HEK293 (cell line): ENCODE results near the gene ATP13A3.
A peak's percentile ranks its signal among the peaks of the same experiment; 100 is the strongest.

Source experiments
- CTCF ChIA-PET: fragments of 350-600 bp; formaldehyde crosslinking; extraction: SDS; loops from one replicate; lab custom pipeline; 2021; ENCODE audit warnings: antibody characterized with exemption; lab: Yijun Ruan, JAX
- POLR2A ChIA-PET: fragments of 300-600 bp; formaldehyde crosslinking; extraction: SDS; loops from one replicate; lab custom pipeline; 2020; ENCODE audit warnings: antibody characterized with exemption, inconsistent platforms; lab: Yijun Ruan, JAX
- H3K27ac ChIP-seq: fragments of 200-500 bp; sonication (Bioruptor generic); 2 replicates; pipeline ENCODE4 v1.5.1; 2014; ENCODE audit warnings: low read depth, low read length, control low read depth, inconsistent platforms; ENCODE audit errors: extremely low read depth
- H3K36me3 ChIP-seq, 2 experiments: fragments of 200-500 bp in 1 of 2; sonication (Bioruptor generic) in 1 of 2; 1 replicate in 1 of 2; 2 replicates in 1 of 2; pipeline ENCODE4 v1.5.1; 2014 to 2017; ENCODE audit warnings: inconsistent platforms in 2 of 2, low read length in 2 of 2; ENCODE audit not compliant: control insufficient read depth in 2 of 2, insufficient read depth in 1 of 2
- H3K4me1 ChIP-seq: fragments of 200-500 bp; sonication (Bioruptor generic); 2 replicates; pipeline ENCODE4 v1.5.1; 2014; ENCODE audit warnings: mild to moderate bottlenecking, low read length, inconsistent platforms; ENCODE audit not compliant: control insufficient read depth, insufficient read depth
- H3K4me3 ChIP-seq: 2 replicates; pipeline ENCODE4 v1.5.1; 2011; ENCODE audit warnings: low read depth, mild to moderate bottlenecking, control low read depth, low read length, moderate library complexity
- H3K9me3 ChIP-seq: fragments of 200-500 bp; sonication (Bioruptor generic); 2 replicates; pipeline ENCODE4 v1.5.1; 2014; ENCODE audit warnings: low read depth, low read length, inconsistent platforms; ENCODE audit not compliant: control insufficient read depth, insufficient read depth
- BCL11B ChIP-seq: fragments of 450-650 bp; formaldehyde crosslinking; IDR thresholded peaks from 2 replicates; pipeline ENCODE4 v1.5.1; 2016; ENCODE audit warnings: low read depth, missing biosample characterization, missing genetic modification characterization
- FEZF1 ChIP-seq: fragments of 450-650 bp; formaldehyde crosslinking; IDR thresholded peaks from 2 replicates; pipeline ENCODE4 v1.5.1; 2016; ENCODE audit warnings: missing biosample characterization, missing genetic modification characterization
- GLIS1 ChIP-seq: fragments of 450-650 bp; formaldehyde crosslinking; IDR thresholded peaks from 2 replicates; pipeline ENCODE4 v1.5.1; 2016; ENCODE audit warnings: missing biosample characterization, missing genetic modification characterization
- KLF7 ChIP-seq: fragments of 450-650 bp; formaldehyde crosslinking; IDR thresholded peaks from 2 replicates; pipeline ENCODE4 v1.5.1; 2016; ENCODE audit warnings: missing biosample characterization, missing genetic modification characterization, borderline replicate concordance
- OSR2 ChIP-seq: fragments of 450-650 bp; formaldehyde crosslinking; IDR thresholded peaks from 2 replicates; pipeline ENCODE4 v1.5.1; 2016; ENCODE audit warnings: missing biosample characterization, missing genetic modification characterization
- SCRT1 ChIP-seq: fragments of 450-650 bp; formaldehyde crosslinking; IDR thresholded peaks from 2 replicates; pipeline ENCODE4 v1.5.1; 2016; ENCODE audit warnings: missing biosample characterization, missing genetic modification characterization, borderline replicate concordance
- SCRT2 ChIP-seq: fragments of 450-650 bp; formaldehyde crosslinking; IDR thresholded peaks from 2 replicates; pipeline ENCODE4 v1.5.1; 2016; ENCODE audit warnings: missing biosample characterization, missing genetic modification characterization
- SETDB1 ChIP-seq: IDR thresholded peaks from one replicate; pipeline ENCODE4 v1.6.1; 2017; ENCODE audit warnings: mild to moderate bottlenecking, low read length, moderate library complexity, mixed read lengths; ENCODE audit not compliant: insufficient read length
- SP7 ChIP-seq: fragments of 450-650 bp; formaldehyde crosslinking; IDR thresholded peaks from 2 replicates; pipeline ENCODE4 v1.5.1; 2016; ENCODE audit warnings: missing biosample characterization, missing genetic modification characterization
- ZBTB8A ChIP-seq: fragments of 450-650 bp; formaldehyde crosslinking; IDR thresholded peaks from 2 replicates; pipeline ENCODE4 v1.5.1; 2016; ENCODE audit warnings: missing biosample characterization, missing genetic modification characterization
- ZEB2 ChIP-seq: fragments of 450-650 bp; formaldehyde crosslinking; IDR thresholded peaks from 2 replicates; pipeline ENCODE4 v1.5.1; 2016; ENCODE audit warnings: missing biosample characterization, missing genetic modification characterization
- ZNF211 ChIP-seq: fragments of 450-650 bp; formaldehyde crosslinking; IDR thresholded peaks from 2 replicates; pipeline ENCODE4 v1.5.1; 2016; ENCODE audit warnings: low read depth, missing biosample characterization, missing genetic modification characterization
- ZNF214 ChIP-seq: fragments of 450-650 bp; formaldehyde crosslinking; IDR thresholded peaks from 2 replicates; pipeline ENCODE4 v1.5.1; 2017; ENCODE audit warnings: missing biosample characterization, mild to moderate bottlenecking, missing genetic modification characterization, borderline replicate concordance
- ZNF23 ChIP-seq: fragments of 450-650 bp; formaldehyde crosslinking; IDR thresholded peaks from 2 replicates; pipeline ENCODE4 v1.5.1; 2016; ENCODE audit warnings: missing biosample characterization, missing genetic modification characterization, borderline replicate concordance
- ZNF76 ChIP-seq: fragments of 450-650 bp; formaldehyde crosslinking; IDR thresholded peaks from 2 replicates; pipeline ENCODE4; 2016; ENCODE audit warnings: low read depth, missing biosample characterization, missing genetic modification characterization, borderline replicate concordance
- TF ChIP-seq, protein P1 (sequence below): fragments of 450-650 bp; formaldehyde crosslinking; IDR thresholded peaks from 2 replicates; pipeline ENCODE4 v1.5.1; 2017; ENCODE audit warnings: missing biosample characterization, missing genetic modification characterization
- TF ChIP-seq, protein P2 (sequence below): fragments of 450-650 bp; formaldehyde crosslinking; IDR thresholded peaks from 2 replicates; pipeline ENCODE4 v1.5.1; 2016; ENCODE audit warnings: missing biosample characterization, missing genetic modification characterization
- TF ChIP-seq, protein P3 (sequence below): fragments of 450-650 bp; IDR thresholded peaks from 2 replicates; pipeline ENCODE4 v1.5.1; 2018; ENCODE audit warnings: missing biosample characterization, mild to moderate bottlenecking, missing genetic modification characterization
- TF ChIP-seq, protein P4 (sequence below): fragments of 450-650 bp; formaldehyde crosslinking; conservative IDR thresholded peaks from 2 replicates; pipeline ENCODE4 v1.5.1; 2016; ENCODE audit warnings: low read depth, missing biosample characterization, missing genetic modification characterization

The ATP13A3 gene

DNA sequence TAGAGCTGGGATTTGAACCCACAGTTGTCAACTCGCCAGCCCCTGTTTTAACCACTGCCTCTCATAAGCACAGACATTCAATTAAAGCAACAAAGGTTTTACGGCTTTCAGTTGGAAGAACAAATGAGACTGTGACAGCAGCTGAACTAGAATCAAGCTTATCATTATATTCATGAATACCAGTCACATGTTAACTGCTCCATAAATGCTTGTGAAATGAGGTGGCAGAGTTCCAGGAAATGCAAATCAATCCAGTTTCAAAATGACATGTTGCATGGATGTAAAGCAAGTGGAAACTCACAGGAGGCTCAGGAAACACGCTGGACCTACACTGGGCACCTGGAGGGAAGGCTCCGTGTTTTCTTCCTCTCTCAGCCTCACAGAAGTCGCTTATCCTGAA is 91.6 kb downstream of the ATP13A3 start:
- no peaks in the 10 kb centered on the region for H3K36me3 ChIP-seq
- POLR2A ChIA-PET: no interaction called here
- no peaks in the 10 kb centered on the region for H3K9me3 ChIP-seq
- H3K4me1 ChIP-seq: no peaks in the 10 kb centered on the region
- TF ChIP-seq, protein P1, sequence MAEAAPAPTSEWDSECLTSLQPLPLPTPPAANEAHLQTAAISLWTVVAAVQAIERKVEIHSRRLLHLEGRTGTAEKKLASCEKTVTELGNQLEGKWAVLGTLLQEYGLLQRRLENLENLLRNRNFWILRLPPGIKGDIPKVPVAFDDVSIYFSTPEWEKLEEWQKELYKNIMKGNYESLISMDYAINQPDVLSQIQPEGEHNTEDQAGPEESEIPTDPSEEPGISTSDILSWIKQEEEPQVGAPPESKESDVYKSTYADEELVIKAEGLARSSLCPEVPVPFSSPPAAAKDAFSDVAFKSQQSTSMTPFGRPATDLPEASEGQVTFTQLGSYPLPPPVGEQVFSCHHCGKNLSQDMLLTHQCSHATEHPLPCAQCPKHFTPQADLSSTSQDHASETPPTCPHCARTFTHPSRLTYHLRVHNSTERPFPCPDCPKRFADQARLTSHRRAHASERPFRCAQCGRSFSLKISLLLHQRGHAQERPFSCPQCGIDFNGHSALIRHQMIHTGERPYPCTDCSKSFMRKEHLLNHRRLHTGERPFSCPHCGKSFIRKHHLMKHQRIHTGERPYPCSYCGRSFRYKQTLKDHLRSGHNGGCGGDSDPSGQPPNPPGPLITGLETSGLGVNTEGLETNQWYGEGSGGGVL (tag by site-specific recombination): no peak
- TF ChIP-seq ZNF23 (no peak), ZBTB8A (tag by site-specific recombination) (0 out of 2 replicates have a peak, but pooled peaks have one; percentile 20), SP7 (peak; percentile 95), SCRT2 (tag by site-specific recombination) (peak; percentile 81), KLF7 (no peak), FEZF1 (tag by site-specific recombination) (0 out of 2 replicates have a peak, but pooled peaks have one; percentile 25), ZNF76 (tag by site-specific recombination) (no peak), OSR2 (peak; percentile 74; the same call in 1 of the 2 replicates), GLIS1 (tag by site-specific recombination) (no peak), ZEB2 (peak; percentile 22; the same call in 1 of the 2 replicates), ZNF211 (tag by site-specific recombination) (no peak), SCRT1 (0 out of 2 replicates have a peak, but pooled peaks have one; percentile 50), ZNF214 (no peak), BCL11B (tag by site-specific recombination) (0 out of 2 replicates have a peak, but pooled peaks have one; percentile 24), SETDB1 (no peak)
- TF ChIP-seq, protein P2, sequence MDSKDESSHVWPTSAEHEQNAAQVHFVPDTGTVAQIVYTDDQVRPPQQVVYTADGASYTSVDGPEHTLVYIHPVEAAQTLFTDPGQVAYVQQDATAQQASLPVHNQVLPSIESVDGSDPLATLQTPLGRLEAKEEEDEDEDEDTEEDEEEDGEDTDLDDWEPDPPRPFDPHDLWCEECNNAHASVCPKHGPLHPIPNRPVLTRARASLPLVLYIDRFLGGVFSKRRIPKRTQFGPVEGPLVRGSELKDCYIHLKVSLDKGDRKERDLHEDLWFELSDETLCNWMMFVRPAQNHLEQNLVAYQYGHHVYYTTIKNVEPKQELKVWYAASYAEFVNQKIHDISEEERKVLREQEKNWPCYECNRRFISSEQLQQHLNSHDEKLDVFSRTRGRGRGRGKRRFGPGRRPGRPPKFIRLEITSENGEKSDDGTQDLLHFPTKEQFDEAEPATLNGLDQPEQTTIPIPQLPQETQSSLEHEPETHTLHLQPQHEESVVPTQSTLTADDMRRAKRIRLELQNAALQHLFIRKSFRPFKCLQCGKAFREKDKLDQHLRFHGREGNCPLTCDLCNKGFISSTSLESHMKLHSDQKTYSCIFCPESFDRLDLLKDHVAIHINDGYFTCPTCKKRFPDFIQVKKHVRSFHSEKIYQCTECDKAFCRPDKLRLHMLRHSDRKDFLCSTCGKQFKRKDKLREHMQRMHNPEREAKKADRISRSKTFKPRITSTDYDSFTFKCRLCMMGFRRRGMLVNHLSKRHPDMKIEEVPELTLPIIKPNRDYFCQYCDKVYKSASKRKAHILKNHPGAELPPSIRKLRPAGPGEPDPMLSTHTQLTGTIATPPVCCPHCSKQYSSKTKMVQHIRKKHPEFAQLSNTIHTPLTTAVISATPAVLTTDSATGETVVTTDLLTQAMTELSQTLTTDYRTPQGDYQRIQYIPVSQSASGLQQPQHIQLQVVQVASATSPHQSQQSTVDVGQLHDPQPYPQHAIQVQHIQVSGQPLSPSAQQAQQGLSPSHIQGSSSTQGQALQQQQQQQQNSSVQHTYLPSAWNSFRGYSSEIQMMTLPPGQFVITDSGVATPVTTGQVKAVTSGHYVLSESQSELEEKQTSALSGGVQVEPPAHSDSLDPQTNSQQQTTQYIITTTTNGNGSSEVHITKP (tag by site-specific recombination): no peak
- TF ChIP-seq, protein P3, sequence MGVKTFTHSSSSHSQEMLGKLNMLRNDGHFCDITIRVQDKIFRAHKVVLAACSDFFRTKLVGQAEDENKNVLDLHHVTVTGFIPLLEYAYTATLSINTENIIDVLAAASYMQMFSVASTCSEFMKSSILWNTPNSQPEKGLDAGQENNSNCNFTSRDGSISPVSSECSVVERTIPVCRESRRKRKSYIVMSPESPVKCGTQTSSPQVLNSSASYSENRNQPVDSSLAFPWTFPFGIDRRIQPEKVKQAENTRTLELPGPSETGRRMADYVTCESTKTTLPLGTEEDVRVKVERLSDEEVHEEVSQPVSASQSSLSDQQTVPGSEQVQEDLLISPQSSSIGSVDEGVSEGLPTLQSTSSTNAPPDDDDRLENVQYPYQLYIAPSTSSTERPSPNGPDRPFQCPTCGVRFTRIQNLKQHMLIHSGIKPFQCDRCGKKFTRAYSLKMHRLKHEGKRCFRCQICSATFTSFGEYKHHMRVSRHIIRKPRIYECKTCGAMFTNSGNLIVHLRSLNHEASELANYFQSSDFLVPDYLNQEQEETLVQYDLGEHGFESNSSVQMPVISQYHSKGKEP (tag by site-specific recombination): peak; percentile 54; the same call in 1 of the 2 replicates
- TF ChIP-seq, protein P4, sequence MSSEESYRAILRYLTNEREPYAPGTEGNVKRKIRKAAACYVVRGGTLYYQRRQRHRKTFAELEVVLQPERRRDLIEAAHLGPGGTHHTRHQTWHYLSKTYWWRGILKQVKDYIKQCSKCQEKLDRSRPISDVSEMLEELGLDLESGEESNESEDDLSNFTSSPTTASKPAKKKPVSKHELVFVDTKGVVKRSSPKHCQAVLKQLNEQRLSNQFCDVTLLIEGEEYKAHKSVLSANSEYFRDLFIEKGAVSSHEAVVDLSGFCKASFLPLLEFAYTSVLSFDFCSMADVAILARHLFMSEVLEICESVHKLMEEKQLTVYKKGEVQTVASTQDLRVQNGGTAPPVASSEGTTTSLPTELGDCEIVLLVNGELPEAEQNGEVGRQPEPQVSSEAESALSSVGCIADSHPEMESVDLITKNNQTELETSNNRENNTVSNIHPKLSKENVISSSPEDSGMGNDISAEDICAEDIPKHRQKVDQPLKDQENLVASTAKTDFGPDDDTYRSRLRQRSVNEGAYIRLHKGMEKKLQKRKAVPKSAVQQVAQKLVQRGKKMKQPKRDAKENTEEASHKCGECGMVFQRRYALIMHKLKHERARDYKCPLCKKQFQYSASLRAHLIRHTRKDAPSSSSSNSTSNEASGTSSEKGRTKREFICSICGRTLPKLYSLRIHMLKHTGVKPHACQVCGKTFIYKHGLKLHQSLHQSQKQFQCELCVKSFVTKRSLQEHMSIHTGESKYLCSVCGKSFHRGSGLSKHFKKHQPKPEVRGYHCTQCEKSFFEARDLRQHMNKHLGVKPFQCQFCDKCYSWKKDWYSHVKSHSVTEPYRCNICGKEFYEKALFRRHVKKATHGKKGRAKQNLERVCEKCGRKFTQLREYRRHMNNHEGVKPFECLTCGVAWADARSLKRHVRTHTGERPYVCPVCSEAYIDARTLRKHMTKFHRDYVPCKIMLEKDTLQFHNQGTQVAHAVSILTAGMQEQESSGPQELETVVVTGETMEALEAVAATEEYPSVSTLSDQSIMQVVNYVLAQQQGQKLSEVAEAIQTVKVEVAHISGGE (tag by site-specific recombination): no peak
- TF ChIP-seq, all 188 proteins: peak for 9
- Histone ChIP-seq H3K27ac (no peak overlapping the region), H3K4me3 (no peak overlapping the region)
- CTCF ChIA-PET: interaction anchor here (0.7 to 1.4 kb wide), 2 partner anchors 9 to 52 kb away, joined by 4 to 5 read pairs; no protein-coding TSS in a partner anchor
